A673 (cell line): Measurements from ENCODE around the gene MOCS2. TPM values are rescaled to one million over a fixed set of nuclear protein-coding genes. Genes with fewer than 3 reads are reported as not detected.
A peak's percentile ranks its signal among the peaks of the same experiment; 100 is the strongest.

ENCODE experiments used
- BruUV-seq: library from RNA; stranded (reverse); fragments of 400-500 nt; replicated peaks from 2 replicates; lab custom pipeline; 2021; lab: Mats Ljungman, UMichigan
- CTCF ChIA-PET: fragments of 300-600 bp; sonication (Branson Sonifier 250); formaldehyde crosslinking; loops from one replicate; lab custom pipeline; 2022; ENCODE audit warnings: antibody characterized with exemption; lab: Charles Lee
- POLR2A ChIA-PET: fragments of 300-600 bp; sonication (Branson Sonifier 250); formaldehyde crosslinking; loops from one replicate; lab custom pipeline; 2022; ENCODE audit warnings: antibody characterized with exemption; ENCODE audit not compliant: low non-redundant PET; lab: Charles Lee
- DNase-seq: peaks from one replicate; pipeline ENCODE4 v3.0.0-alpha.2; 2015; ENCODE audit warnings: low spot score
- H3K27ac ChIP-seq: fragments of 200-600 bp; sonication (generic); 2 replicates; pipeline ENCODE4 v1.5.1; 2016; ENCODE audit warnings: mixed run types, low read depth, mild to moderate bottlenecking, mixed read lengths, antibody characterized with exemption, low read length; ENCODE audit not compliant: poor library complexity, severe bottlenecking
- H3K27me3 ChIP-seq: fragments of 200-600 bp; sonication (generic); replicated peaks from 2 replicates; pipeline ENCODE4 v1.6.1; 2017; ENCODE audit warnings: mixed run types, low read depth, mild to moderate bottlenecking, mixed read lengths, antibody characterized with exemption, low read length; ENCODE audit not compliant: insufficient read depth, poor library complexity
- H3K36me3 ChIP-seq: fragments of 200-600 bp; sonication (generic); 2 replicates; pipeline ENCODE4 v1.6.1; 2016; ENCODE audit warnings: mixed run types, mild to moderate bottlenecking, mixed read lengths, antibody characterized with exemption, low read length; ENCODE audit not compliant: insufficient read depth, poor library complexity, severe bottlenecking
- H3K4me1 ChIP-seq: fragments of 200-600 bp; sonication (generic); 2 replicates; pipeline ENCODE4 v1.6.1; 2017; ENCODE audit warnings: mixed run types, mild to moderate bottlenecking, mixed read lengths, antibody characterized with exemption, low read length; ENCODE audit not compliant: insufficient read depth, poor library complexity, severe bottlenecking
- H3K4me3 ChIP-seq: fragments of 200-600 bp; sonication (generic); 2 replicates; pipeline ENCODE4 v1.5.1; 2016; ENCODE audit warnings: low read depth, mixed run types, mild to moderate bottlenecking, mixed read lengths, low read length; ENCODE audit not compliant: poor library complexity, severe bottlenecking
- H3K9me3 ChIP-seq: fragments of 200-600 bp; sonication (generic); 2 replicates; pipeline ENCODE4 v1.6.1; 2016; ENCODE audit warnings: mixed run types, low read depth, mild to moderate bottlenecking, mixed read lengths, antibody characterized with exemption, low read length; ENCODE audit not compliant: poor library complexity, severe bottlenecking
- EZH2 ChIP-seq: fragments of 200-600 bp; sonication (generic); IDR thresholded peaks from 2 replicates; pipeline ENCODE4 v1.6.1; 2017; ENCODE audit warnings: borderline replicate concordance, low read depth, mild to moderate bottlenecking, mixed read lengths, antibody characterized with exemption, low read length; ENCODE audit not compliant: poor library complexity, severe bottlenecking
- intact Hi-C: fragments of 100-400 bp; cut with micrococcal nuclease; formaldehyde crosslinking; loops from one replicate; pipeline ENCODE4 v1.10.0; 2022; ENCODE audit not compliant: unreplicated experiment
- total RNA-seq: library from RNA; stranded (reverse); gene quantifications from 2 replicates; pipeline ENCODE4 v1.2.3, GENCODE V29; 2021
- TF ChIP-seq, protein P1 (sequence below): fragments of 300-800, 200-600 bp; sonication (generic); conservative IDR thresholded peaks from 2 replicates; pipeline ENCODE4 v1.5.1; 2017; ENCODE audit warnings: low read depth, mild to moderate bottlenecking, antibody characterized with exemption, low read length, moderate library complexity, mixed read lengths

MOCS2 gene
- total RNA-seq, 1 experiment from 2014 or later, result 41.7 TPM

GRCh38 chr5:53110156-53110555 lies 599 bp upstream of the MOCS2 start:
- intact Hi-C loops, result no loop called here

GRCh38 chr5:53109056-53109442 lies 508 bp downstream of the MOCS2 start:
- TF ChIP-seq, protein P1, sequence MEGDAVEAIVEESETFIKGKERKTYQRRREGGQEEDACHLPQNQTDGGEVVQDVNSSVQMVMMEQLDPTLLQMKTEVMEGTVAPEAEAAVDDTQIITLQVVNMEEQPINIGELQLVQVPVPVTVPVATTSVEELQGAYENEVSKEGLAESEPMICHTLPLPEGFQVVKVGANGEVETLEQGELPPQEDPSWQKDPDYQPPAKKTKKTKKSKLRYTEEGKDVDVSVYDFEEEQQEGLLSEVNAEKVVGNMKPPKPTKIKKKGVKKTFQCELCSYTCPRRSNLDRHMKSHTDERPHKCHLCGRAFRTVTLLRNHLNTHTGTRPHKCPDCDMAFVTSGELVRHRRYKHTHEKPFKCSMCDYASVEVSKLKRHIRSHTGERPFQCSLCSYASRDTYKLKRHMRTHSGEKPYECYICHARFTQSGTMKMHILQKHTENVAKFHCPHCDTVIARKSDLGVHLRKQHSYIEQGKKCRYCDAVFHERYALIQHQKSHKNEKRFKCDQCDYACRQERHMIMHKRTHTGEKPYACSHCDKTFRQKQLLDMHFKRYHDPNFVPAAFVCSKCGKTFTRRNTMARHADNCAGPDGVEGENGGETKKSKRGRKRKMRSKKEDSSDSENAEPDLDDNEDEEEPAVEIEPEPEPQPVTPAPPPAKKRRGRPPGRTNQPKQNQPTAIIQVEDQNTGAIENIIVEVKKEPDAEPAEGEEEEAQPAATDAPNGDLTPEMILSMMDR, result no peak
- no peak for TF ChIP-seq EZH2
- Histone ChIP-seq H3K27me3 (no peaks in the 10 kb centered on the region), H3K9me3 (no peaks in the 10 kb centered on the region), H3K36me3 (peaks cover 5% of the 10 kb centered on the region), H3K4me3 (peak overlapping the region; percentile 79), H3K27ac (peak overlapping the region; percentile 53), H3K4me1 (peaks cover 10% of the 10 kb centered on the region)
- CTCF ChIA-PET, result interaction anchor here (1.5 kb wide), 1 partner anchor 161 kb away, joined by 4 read pairs; no protein-coding TSS in a partner anchor
- peak; percentile 36 for DNase-seq
- POLR2A ChIA-PET, result no interaction called here
- intact Hi-C loops, result loop anchor here (10.0 kb wide), 1 partner anchor 324 kb away; the partner anchor contains the start of genes ITGA1 and PELO
- TSS peak; percentile 54 for BruUV-seq

More at GRCh38 chr5:53110156-53110555, 599 bp upstream of the MOCS2 start:
- ChIA-PET CTCF (interaction anchor here (1.0 to 1.5 kb wide), 2 partner anchors 152 to 162 kb away, joined by 3 to 4 read pairs; no protein-coding TSS in a partner anchor), POLR2A (no interaction called here)
- BruUV-seq, result TSS peak; percentile 83
- H3K27me3 ChIP-seq, result no peaks in the 10 kb centered on the region
- peaks cover under 1% of the 10 kb centered on the region for H3K36me3 ChIP-seq
- no peaks in the 10 kb centered on the region for H3K9me3 ChIP-seq
- H3K27ac ChIP-seq, result peak overlapping the region; percentile 53
- no peak for DNase-seq
- peaks cover 10% of the 10 kb centered on the region for H3K4me1 ChIP-seq
- TF ChIP-seq, protein P1, result no peak
- TF ChIP-seq EZH2, result no peak
- H3K4me3 ChIP-seq, result peak overlapping the region; percentile 79

- BruUV-seq, result no TSS peak
- Histone ChIP-seq H3K4me3 (no peak overlapping the region), H3K27ac (no peak overlapping the region), H3K27me3 (no peaks in the 10 kb centered on the region), H3K4me1 (peaks cover 10% of the 10 kb centered on the region), H3K36me3 (peaks cover 11% of the 10 kb centered on the region), H3K9me3 (no peaks in the 10 kb centered on the region)
- intact Hi-C loops, result loop anchor here (10.0 kb wide), 1 partner anchor 321 kb away; the partner anchor contains the start of genes ITGA1 and PELO
- ChIA-PET CTCF (no interaction called here), POLR2A (no interaction called here)
- TF ChIP-seq EZH2, result no peak
- TF ChIP-seq, protein P1, result no peak
- DNase-seq, result no peak
Measured at GRCh38 chr5:53105611-53106300, 3.8 kb downstream of the MOCS2 start.
